GM19099 (cell line): Measurements from ENCODE around the gene TMA16.

Source experiments
- POLR2A ChIP-seq: IDR thresholded peaks from 3 replicates; pipeline ENCODE4 v1.6.1; 2011; ENCODE audit warnings: low read depth; ENCODE audit not compliant: insufficient read length; ENCODE audit errors: extremely low read depth

TMA16 gene

GRCh38 chr4:163492951-163493504, 1.5 kb upstream of the TMA16 start:
- TF ChIP-seq POLR2A: no peak

- TF ChIP-seq POLR2A: no peak
These were observed 689 bp upstream of the TMA16 start for GRCh38 chr4:163493643-163494359.

DNA sequence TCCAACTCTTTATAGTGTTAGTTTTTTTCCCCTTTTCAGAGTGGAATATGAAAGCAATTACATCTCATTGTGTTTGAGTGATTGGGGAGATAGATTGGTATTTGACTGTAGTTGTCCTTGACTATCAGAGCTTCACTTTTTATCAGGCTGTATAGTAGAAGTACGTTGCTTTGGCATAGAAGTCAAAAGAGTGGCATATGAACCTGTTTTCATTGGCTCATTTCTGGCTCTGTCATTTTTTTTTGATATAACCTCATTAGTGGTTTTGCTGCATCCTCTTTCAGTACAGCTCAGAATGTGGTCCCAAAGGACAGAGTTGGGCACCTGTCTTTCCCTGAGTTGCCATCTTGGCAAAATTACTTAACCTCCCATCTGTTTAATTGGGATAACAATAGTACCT, 1.4 kb downstream of the TMA16 start:
- TF ChIP-seq POLR2A: no peak

DNA sequence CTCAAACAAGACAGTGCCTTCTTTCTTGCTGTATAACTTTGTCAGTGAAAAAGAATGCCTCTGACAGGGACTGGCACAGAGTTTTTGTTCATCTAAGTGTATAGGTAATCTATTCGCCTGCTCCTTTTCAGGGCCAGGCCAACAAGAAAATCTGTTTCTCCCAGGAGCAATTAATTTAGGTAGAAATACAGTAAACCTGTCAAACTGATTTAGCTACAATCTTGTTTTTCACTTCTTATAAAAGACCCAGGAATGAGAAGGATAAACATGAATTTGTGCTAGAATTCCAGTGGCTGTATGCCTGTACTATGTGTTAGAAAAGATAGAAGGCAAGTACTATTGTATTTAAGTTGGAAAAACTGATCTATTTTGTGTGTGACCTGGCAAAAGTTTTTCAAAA, 6.1 kb downstream of the TMA16 start:
- TF ChIP-seq POLR2A: no peak

DNA sequence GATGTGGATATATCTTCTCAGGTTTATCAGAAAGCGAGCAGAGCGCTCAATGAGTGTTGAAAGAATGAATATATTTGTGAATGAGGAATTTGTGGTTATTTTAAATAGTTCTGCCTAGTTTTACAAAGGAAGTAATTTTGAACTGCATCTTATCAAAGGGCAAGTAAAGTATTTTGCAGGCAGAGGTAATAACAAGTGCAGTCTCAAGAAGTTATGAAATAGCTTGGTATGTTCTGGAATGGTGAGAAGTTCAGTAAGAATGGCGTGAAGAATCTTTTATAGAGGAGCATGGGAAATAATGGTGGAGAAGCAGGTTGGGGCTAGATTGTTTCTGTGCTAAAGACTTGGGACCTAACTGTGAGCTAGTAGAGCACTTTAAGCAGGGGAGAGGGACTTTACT, 10.9 kb downstream of the TMA16 start:
- no peak for TF ChIP-seq POLR2A

DNA sequence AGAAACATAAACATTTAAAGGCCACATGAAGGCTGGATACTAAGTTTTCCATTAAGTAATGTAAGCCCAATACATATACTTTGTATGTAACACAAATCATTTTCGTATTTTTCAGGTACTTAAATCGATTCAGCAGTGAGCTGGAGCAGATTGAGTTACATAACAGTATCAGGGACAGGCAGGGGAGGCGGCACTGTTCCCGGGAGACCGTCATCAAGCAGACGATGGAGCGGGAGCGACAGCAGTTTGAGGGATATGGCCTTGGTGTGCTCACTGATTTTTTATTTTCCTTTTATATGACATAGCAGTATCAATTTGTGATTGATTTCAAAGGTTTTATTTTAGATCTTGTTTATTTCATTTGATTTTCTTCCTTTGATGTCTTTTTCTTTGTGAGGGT, 20.7 kb downstream of the TMA16 start:
- no peak for TF ChIP-seq POLR2A

GRCh38 chr4:163523791-163524365, 29.4 kb downstream of the TMA16 start:
- TF ChIP-seq POLR2A: no peak

DNA sequence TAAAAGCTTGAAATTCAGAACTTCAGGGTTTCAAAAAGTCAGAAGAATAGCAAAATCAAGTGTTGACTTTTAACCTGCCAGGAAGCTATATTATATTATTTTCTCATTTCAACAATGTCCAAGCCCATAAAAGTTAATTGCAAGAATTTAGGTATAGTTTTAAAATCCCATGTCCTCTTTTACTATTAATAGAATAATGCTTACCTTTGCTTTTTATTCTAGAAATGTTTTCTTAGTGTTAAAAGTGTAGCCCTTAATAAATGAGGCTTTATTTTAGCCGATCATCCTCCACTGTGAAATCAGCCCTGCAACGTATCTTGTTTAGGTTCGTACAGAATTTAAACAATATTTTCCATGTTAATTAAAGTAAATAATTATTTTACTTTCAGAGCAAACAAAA, 31.5 kb downstream of the TMA16 start:
- no peak for TF ChIP-seq POLR2A

- TF ChIP-seq POLR2A: no peak
These were observed 32.7 kb downstream of the TMA16 start for GRCh38 chr4:163527172-163527571.

- TF ChIP-seq POLR2A: no peak
These were observed 34.2 kb downstream of the TMA16 start for GRCh38 chr4:163528653-163529052.

GRCh38 chr4:163534056-163534455, 39.6 kb downstream of the TMA16 start:
- TF ChIP-seq POLR2A: no peak

DNA sequence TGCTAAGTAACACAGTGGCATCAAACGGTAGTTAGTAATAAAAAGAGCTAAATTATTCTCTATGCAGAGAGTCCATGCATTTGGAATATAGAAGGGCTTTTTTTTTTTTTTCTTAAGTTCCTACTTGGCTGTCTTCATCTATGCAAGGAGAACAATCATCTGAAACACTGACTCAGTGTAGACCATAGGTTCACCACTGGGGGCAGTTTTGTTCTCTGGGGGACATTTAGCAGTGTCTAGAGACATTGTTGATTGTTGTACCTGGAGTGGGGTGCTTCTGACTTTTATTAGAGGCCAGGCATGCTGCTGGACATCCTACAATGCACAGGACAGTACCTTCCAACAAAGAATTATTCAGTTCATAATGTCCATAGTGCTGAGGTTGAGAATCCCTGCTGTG, 41.2 kb downstream of the TMA16 start:
- no peak for TF ChIP-seq POLR2A

GRCh38 chr4:163536091-163536490, 41.6 kb downstream of the TMA16 start:
- no peak for TF ChIP-seq POLR2A

DNA sequence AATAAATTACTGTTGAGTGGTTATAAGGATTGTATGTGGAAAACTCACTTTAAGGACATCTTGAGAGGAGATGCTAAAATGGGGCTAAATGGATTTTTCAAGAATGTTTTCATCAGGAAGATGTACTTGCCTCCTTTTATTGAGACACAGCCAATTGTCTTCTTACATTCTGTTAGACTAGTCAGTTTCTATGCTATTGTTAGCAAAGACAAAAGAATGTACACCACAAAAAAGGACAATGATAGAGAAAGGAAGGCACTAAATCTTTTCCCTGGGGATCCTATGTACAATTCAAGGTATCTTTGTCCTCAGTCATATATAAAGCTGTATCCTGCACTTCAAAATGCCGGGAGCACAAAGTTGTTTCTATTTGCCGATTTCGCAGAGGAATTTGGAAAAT, 42.6 kb downstream of the TMA16 start:
- TF ChIP-seq POLR2A: no peak

DNA sequence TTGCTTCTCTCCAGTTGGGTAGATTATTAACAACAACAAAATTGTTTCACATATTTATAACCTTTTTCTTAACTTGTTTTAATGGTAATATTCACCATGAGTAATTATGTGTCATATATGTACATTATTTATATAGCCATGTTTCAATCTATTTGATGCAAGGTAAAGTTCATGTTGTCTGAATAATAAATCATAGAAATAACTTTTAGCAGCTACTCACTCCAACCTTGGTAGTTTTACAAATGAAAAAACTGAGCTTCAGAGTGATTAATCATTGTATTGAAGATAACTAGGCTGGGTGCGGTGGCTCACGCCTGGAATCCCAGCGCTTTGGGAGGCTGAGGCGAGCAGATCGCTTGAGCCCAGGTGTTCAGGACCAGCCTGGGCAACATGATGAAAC, 46.0 kb downstream of the TMA16 start:
- no peak for TF ChIP-seq POLR2A

DNA sequence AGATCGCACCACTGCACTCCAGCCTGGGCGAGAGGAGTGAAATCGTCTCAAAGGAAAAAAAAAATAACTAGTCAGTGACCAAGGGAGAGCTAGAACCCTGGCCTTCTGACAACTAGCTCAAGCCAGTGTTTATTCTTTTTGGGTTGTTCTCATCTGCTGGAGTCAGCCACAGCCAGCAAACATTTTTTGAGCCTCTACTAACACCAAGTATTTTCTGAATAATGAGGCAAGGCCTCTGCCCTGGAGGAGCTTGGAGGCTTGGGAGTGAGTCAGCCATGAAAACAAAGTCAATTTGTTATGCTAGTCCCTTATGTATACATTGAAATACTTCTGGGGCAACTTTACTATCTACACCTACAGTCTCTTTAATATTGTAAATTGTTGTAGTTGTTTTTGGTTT, 46.5 kb downstream of the TMA16 start:
- no peak for TF ChIP-seq POLR2A
